ENCODE results near the gene KLKB1.
A peak's percentile ranks its signal among the peaks of the same experiment; 100 is the strongest.
"Not testable (repeated sequence)": the region's sequence is repeated elsewhere in the genome, so short reads cannot be mapped to it uniquely, and the experiment has no call there.

The KLKB1 gene

GRCh38 chr4:186204686-186205085, 22.6 kb upstream of the KLKB1 start:
- H3K27ac Mint-ChIP-seq: peak overlapping the region; percentile 79
- peaks cover 11% of the 10 kb centered on the region for H3K36me3 Mint-ChIP-seq
- peaks cover 25% of the 10 kb centered on the region for H3K4me1 Mint-ChIP-seq (ENCODE audit: low read depth)
- H3K27me3 Mint-ChIP-seq: no peaks in the 10 kb centered on the region
- H3K4me3 Mint-ChIP-seq: peak overlapping the region; percentile 75
- peaks cover 8% of the 10 kb centered on the region for H3K9me3 Mint-ChIP-seq (ENCODE audit: low read depth)

GRCh38 chr4:186205156-186205555, 22.2 kb upstream of the KLKB1 start:
- H3K36me3 Mint-ChIP-seq: peaks cover 14% of the 10 kb centered on the region
- peaks cover 25% of the 10 kb centered on the region for H3K4me1 Mint-ChIP-seq (ENCODE audit: low read depth)
- H3K27me3 Mint-ChIP-seq: no peaks in the 10 kb centered on the region
- H3K9me3 Mint-ChIP-seq (ENCODE audit: low read depth): peaks cover 10% of the 10 kb centered on the region
- H3K4me3 Mint-ChIP-seq: no peak overlapping the region
- no peak overlapping the region for H3K27ac Mint-ChIP-seq

DNA sequence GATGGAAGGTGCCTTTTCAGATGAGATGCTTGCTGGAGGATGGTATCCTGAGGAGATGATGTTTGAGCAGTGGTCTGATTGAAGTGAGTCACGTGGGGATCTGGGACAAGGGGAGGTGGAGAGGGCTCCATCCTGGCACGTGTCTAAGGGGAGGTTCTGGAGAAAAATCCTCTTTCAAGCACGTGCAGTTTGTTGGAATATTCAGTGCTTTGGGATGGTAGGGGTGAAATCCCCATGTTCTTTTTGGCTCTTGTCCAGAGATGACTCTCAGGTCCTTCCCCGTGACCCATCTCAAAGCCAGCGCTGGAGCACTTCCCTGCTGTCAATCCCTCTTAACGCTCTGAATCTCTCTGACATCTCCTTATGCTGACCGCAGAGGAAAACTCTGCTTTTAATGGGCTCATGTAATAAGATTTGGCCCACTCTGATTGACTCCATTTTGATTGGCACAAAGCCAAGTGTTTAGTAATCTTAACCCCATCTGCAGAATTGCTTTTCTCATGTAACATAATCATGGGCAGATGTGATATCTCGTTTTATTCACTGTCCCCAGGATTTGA, 10.8 kb upstream of the KLKB1 start:
- Mint-ChIP-seq H3K4me3 (no peak overlapping the region), H3K4me1 (ENCODE audit: low read depth) (no peaks in the 10 kb centered on the region), H3K9me3 (ENCODE audit: low read depth) (no peaks in the 10 kb centered on the region)

DNA sequence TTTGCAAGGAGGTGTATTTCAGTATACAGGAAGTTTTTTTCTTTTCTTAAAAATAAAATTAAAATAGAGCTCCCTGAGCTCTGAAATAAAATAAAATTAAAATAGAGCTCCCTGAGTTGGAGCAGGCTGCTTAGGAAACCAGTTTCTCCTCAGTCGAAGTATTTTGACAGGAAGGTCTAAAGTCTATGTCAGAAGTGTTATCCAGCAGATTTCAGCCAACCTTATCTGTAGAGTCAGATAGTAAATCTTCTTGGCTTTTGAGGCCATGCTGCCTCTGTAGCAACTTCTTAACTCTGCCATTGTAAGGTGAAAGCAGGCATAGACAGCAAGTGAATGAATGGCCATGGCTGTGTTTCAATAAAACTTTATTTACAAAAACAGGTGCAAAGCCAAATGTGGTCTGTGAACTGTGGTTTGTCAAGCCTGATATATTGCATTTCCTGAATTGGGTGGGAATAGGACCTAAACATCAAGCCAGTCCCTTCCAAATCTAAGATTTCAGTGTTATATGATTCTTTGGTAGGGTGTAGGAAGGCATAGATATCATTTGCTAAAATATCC, 9.5 kb upstream of the KLKB1 start:
- no peak overlapping the region for H3K27ac Mint-ChIP-seq

More for the DNA sequence above, 10.8 kb upstream of the KLKB1 start:
- peaks cover 5% of the 10 kb centered on the region for H3K36me3 Mint-ChIP-seq
- no peak overlapping the region for H3K27ac Mint-ChIP-seq
- H3K27me3 Mint-ChIP-seq: no peaks in the 10 kb centered on the region

DNA sequence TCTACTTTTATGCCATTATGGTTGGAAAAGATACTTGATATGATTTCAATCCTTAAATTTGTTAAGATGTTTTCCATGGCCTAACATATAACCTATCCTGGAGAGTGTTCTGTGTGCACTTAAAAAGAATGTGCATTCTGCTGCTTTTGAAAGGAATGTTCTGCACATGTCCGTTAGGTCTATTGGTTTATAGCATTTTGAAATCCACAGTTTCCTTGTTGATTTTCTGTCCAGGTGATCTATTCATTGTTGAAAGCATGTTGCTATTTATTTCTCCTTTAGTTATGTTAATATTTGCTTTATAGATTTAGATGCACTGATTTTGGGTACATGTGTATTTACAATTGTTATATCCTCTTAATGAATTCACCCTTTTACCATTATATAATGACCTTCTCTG, 5.7 kb upstream of the KLKB1 start:
- Mint-ChIP-seq H3K4me1 (ENCODE audit: low read depth) (no peaks in the 10 kb centered on the region), H3K27me3 (no peaks in the 10 kb centered on the region), H3K4me3 (no peak overlapping the region), H3K9me3 (ENCODE audit: low read depth) (peaks cover 6% of the 10 kb centered on the region), H3K36me3 (peaks cover 17% of the 10 kb centered on the region), H3K27ac (no peak overlapping the region)

More for the DNA sequence above, 9.5 kb upstream of the KLKB1 start:
- H3K4me1 Mint-ChIP-seq (ENCODE audit: low read depth): no peaks in the 10 kb centered on the region
- H3K36me3 Mint-ChIP-seq: no peaks in the 10 kb centered on the region
- H3K4me3 Mint-ChIP-seq: no peak overlapping the region
- H3K27me3 Mint-ChIP-seq: no peaks in the 10 kb centered on the region
- no peaks in the 10 kb centered on the region for H3K9me3 Mint-ChIP-seq (ENCODE audit: low read depth)

DNA sequence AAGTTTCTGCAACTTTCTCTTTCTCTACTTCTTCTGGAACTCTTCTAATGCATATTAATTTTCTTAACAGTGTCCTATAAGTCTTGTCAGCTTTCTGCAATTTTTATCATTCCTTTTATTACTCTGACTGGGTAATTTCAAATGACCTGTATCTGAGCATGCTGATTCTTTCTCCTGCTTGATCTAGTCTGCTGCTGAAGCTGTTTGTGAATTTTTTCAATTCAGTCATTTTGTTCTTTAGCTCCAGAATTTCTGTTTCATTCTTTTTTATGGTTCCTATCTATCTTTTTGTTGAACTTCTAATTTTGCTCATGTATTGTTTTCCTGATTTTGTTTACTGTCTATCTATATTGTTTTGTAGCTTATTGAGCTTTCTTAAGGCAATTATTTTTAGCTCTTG, 1.5 kb upstream of the KLKB1 start:
- no peaks in the 10 kb centered on the region for H3K4me1 Mint-ChIP-seq (ENCODE audit: low read depth)
- H3K36me3 Mint-ChIP-seq: peaks cover 19% of the 10 kb centered on the region
- H3K27me3 Mint-ChIP-seq: no peaks in the 10 kb centered on the region
- H3K27ac Mint-ChIP-seq: no peak overlapping the region
- peaks cover 6% of the 10 kb centered on the region for H3K9me3 Mint-ChIP-seq (ENCODE audit: low read depth)
- H3K4me3 Mint-ChIP-seq: no peak overlapping the region

DNA sequence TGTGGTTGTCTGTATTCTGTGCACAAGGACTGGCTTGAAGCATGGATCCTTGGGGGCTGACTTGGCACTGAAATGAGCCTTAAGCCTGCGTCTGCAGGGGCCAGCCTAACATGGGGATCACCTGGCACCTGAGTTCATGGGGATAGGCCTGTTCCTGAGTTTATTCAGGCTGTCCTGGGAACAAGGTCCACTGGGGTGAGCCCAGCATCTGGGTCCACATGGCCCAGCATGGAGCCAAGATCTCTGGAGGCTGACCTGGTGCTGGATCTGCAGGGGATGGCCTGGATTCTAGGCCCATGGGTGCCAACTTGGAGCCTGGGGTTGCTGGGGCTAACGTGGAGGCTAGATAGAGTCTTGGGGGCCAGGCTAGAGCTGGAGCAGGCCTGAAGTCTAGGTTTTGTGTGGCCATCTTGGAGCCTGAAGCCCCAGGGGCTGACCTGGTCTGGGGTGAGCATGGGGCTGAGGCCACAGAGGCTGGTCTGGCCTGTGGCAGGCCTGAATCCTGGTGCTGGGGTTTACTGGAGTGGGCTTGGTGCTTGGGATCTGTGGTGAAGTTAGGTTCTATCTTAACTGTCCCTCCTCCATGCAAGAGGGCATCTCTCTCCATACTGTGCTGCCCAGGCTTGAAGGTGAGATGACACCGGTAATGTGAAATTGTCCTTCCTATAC, 652 bp upstream of the KLKB1 start:
- Mint-ChIP-seq H3K27ac (no peak overlapping the region), H3K9me3 (ENCODE audit: low read depth) (peaks cover 6% of the 10 kb centered on the region), H3K4me3 (no peak overlapping the region), H3K27me3 (no peaks in the 10 kb centered on the region), H3K4me1 (ENCODE audit: low read depth) (no peaks in the 10 kb centered on the region), H3K36me3 (peaks cover 19% of the 10 kb centered on the region)

- no peak overlapping the region for H3K4me3 Mint-ChIP-seq
- peaks cover 6% of the 10 kb centered on the region for H3K9me3 Mint-ChIP-seq (ENCODE audit: low read depth)
- no peaks in the 10 kb centered on the region for H3K4me1 Mint-ChIP-seq (ENCODE audit: low read depth)
- no peak overlapping the region for H3K27ac Mint-ChIP-seq
- no peaks in the 10 kb centered on the region for H3K27me3 Mint-ChIP-seq
- H3K36me3 Mint-ChIP-seq: peaks cover 26% of the 10 kb centered on the region
Observed at GRCh38 chr4:186227744-186228513, 622 bp downstream of the KLKB1 start.

- no peaks in the 10 kb centered on the region for H3K27me3 Mint-ChIP-seq
- H3K4me3 Mint-ChIP-seq: no peak overlapping the region
- H3K27ac Mint-ChIP-seq: no peak overlapping the region
- peaks cover 6% of the 10 kb centered on the region for H3K9me3 Mint-ChIP-seq (ENCODE audit: low read depth)
- no peaks in the 10 kb centered on the region for H3K4me1 Mint-ChIP-seq (ENCODE audit: low read depth)
- peaks cover 23% of the 10 kb centered on the region for H3K36me3 Mint-ChIP-seq
Observed at GRCh38 chr4:186228514-186228894, 1.2 kb downstream of the KLKB1 start.

- Mint-ChIP-seq H3K4me3 (no peak overlapping the region), H3K36me3 (peaks cover 12% of the 10 kb centered on the region), H3K27ac (no peak overlapping the region), H3K9me3 (ENCODE audit: low read depth) (no peaks in the 10 kb centered on the region), H3K27me3 (no peaks in the 10 kb centered on the region), H3K4me1 (ENCODE audit: low read depth) (no peaks in the 10 kb centered on the region)
Observed at GRCh38 chr4:186234367-186234766, 7.1 kb downstream of the KLKB1 start.

DNA sequence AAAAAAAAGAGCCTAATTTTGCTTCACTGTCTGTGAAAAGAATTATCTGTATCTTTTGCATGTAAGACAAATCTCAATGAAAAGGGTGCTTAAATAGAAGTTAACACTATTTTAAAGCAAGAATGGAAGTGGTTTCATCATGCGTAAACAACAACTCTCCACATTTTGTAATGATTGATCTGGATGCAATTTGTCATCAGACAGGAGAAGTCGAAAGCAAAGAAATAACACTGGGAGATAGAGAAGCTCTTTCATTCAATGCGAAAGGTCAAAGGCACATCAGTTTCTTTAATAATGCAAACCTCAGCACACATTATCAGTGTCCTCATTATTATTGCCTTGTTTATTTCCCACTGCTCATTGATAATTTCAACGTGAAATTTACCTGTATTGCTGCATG, 8.8 kb downstream of the KLKB1 start:
- Mint-ChIP-seq H3K4me3 (no peak overlapping the region), H3K36me3 (peaks cover 15% of the 10 kb centered on the region), H3K27ac (no peak overlapping the region), H3K4me1 (ENCODE audit: low read depth) (no peaks in the 10 kb centered on the region), H3K9me3 (ENCODE audit: low read depth) (no peaks in the 10 kb centered on the region), H3K27me3 (no peaks in the 10 kb centered on the region)

- H3K27me3 Mint-ChIP-seq: no peaks in the 10 kb centered on the region
- peaks cover 6% of the 10 kb centered on the region for H3K36me3 Mint-ChIP-seq
- H3K9me3 Mint-ChIP-seq (ENCODE audit: low read depth): no peaks in the 10 kb centered on the region
- no peak overlapping the region for H3K4me3 Mint-ChIP-seq
- H3K4me1 Mint-ChIP-seq (ENCODE audit: low read depth): no peaks in the 10 kb centered on the region
- no peak overlapping the region for H3K27ac Mint-ChIP-seq
Observed at GRCh38 chr4:186240452-186240847, 13.1 kb downstream of the KLKB1 start.

- H3K27me3 Mint-ChIP-seq: no peaks in the 10 kb centered on the region
- H3K27ac Mint-ChIP-seq: no peak overlapping the region
- H3K36me3 Mint-ChIP-seq: peaks cover 10% of the 10 kb centered on the region
- no peak overlapping the region for H3K4me3 Mint-ChIP-seq
- peaks cover 2% of the 10 kb centered on the region for H3K9me3 Mint-ChIP-seq (ENCODE audit: low read depth)
- H3K4me1 Mint-ChIP-seq (ENCODE audit: low read depth): no peaks in the 10 kb centered on the region
Observed at GRCh38 chr4:186240848-186241491, 13.7 kb downstream of the KLKB1 start.

DNA sequence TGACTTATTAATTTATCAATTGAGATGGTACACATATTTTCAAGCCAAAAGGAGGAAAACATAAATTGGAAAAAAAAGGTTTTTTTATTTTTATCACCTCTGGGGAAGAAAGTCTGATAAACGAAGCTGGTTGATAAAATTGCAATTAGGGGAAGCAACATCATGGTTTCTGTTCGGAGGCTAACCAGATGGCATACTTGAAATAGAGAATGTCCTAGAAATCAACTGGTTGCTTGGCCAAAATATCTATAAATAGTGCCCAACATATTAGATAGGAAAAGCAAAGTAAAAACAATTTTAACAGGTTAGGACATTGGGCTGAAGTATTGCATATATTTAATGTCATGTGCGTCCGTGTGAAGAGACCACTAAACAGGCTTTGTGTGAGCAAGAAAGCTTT, 14.3 kb downstream of the KLKB1 start:
- Mint-ChIP-seq H3K27ac (no peak overlapping the region), H3K36me3 (peaks cover 15% of the 10 kb centered on the region), H3K4me1 (ENCODE audit: low read depth) (no peaks in the 10 kb centered on the region), H3K27me3 (no peaks in the 10 kb centered on the region), H3K9me3 (ENCODE audit: low read depth) (peaks cover 4% of the 10 kb centered on the region), H3K4me3 (no peak overlapping the region)

DNA sequence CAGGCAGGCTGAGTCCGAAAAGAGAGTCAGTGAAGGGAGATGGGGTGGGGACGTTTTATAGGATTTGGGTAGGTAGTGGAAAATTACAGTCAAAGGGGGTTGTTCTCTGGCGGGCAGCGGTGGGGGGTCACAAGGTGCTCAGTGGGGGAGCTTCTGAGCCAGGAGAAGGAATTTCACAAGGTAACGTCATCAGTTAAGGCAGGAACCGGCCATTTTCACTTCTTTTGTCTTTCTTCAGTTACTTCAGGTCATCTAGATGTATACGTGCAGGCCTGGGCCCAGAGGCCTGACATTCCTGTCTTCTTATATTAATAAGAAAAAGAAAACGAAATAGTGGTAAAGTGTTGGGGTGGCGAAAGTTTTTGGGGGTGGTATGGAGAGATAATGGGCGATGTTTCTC, 14.7 kb downstream of the KLKB1 start:
- not testable (repeated sequence) for H3K27me3 Mint-ChIP-seq; H3K4me3 Mint-ChIP-seq; H3K27ac Mint-ChIP-seq; H3K4me1 Mint-ChIP-seq (ENCODE audit: low read depth); H3K9me3 Mint-ChIP-seq (ENCODE audit: low read depth)
- H3K36me3 Mint-ChIP-seq: peaks cover 15% of the 10 kb centered on the region
